HepG2 (cell line): ENCODE results near the gene MAP2K6. TPM values are rescaled to one million over a fixed set of nuclear protein-coding genes. Genes with fewer than 3 reads are reported as not detected.

Source experiments
- CBX5 ChIP-seq: sonication (generic); formaldehyde crosslinking; IDR thresholded peaks from 2 replicates; pipeline ENCODE4 v1.4.0; 2020; ENCODE audit warnings: missing genetic modification reagents, borderline replicate concordance
- FOXP1 ChIP-seq, 2 experiments: fragments of 450-650 bp in 1 of 2; IDR thresholded peaks; 2 replicates each; pipeline ENCODE4 v1.6.1; 2017 to 2018; ENCODE audit warnings: antibody characterized with exemption in 1 of 2
- GZF1 ChIP-seq: sonication (generic); formaldehyde crosslinking; IDR thresholded peaks from 2 replicates; pipeline ENCODE4 v1.5.1; 2020; ENCODE audit warnings: mild to moderate bottlenecking, missing genetic modification reagents
- HDAC1 ChIP-seq: sonication (generic); formaldehyde crosslinking; IDR thresholded peaks from 2 replicates; pipeline ENCODE4 v1.5.1; 2020; ENCODE audit warnings: mild to moderate bottlenecking, missing genetic modification reagents
- MEIS1 ChIP-seq: sonication (generic); formaldehyde crosslinking; IDR thresholded peaks from 2 replicates; pipeline ENCODE4 v1.9.0; 2021; ENCODE audit warnings: mild to moderate bottlenecking, missing genetic modification reagents, moderate library complexity, borderline replicate concordance
- MTF2 ChIP-seq: sonication (generic); formaldehyde crosslinking; IDR thresholded peaks from 2 replicates; pipeline ENCODE4 v1.5.0; 2020; ENCODE audit warnings: missing genetic modification reagents, borderline replicate concordance
- MYC ChIP-seq: sonication (generic); formaldehyde crosslinking; IDR thresholded peaks from 2 replicates; pipeline ENCODE4 v1.9.0; 2021; ENCODE audit warnings: missing genetic modification reagents, borderline replicate concordance
- NR2F6 ChIP-seq, 2 experiments: IDR thresholded peaks; 2 replicates each; pipeline ENCODE4 v1.6.1; 2016; ENCODE audit warnings: antibody characterized with exemption in 1 of 2, mild to moderate bottlenecking in 1 of 2
- RAD21 ChIP-seq: fragments of 450-650 bp; formaldehyde crosslinking; IDR thresholded peaks from 2 replicates; pipeline ENCODE4 v1.5.0; 2020; ENCODE audit warnings: mild to moderate bottlenecking
- RBAK ChIP-seq: sonication (generic); formaldehyde crosslinking; IDR thresholded peaks from 2 replicates; pipeline ENCODE4 v1.5.1; 2020; ENCODE audit warnings: mild to moderate bottlenecking, missing genetic modification reagents
- SIX1 ChIP-seq: sonication (generic); formaldehyde crosslinking; IDR thresholded peaks from 2 replicates; pipeline ENCODE4 v1.4.0; 2020; ENCODE audit warnings: missing genetic modification reagents, borderline replicate concordance
- SMARCC2 ChIP-seq: fragments of 450-650 bp; IDR thresholded peaks from 2 replicates; pipeline ENCODE4 v1.6.1; 2017; ENCODE audit warnings: antibody characterized with exemption, mild to moderate bottlenecking
- TBX2 ChIP-seq: sonication (generic); formaldehyde crosslinking; IDR thresholded peaks from 2 replicates; pipeline ENCODE4 v1.5.0; 2020; ENCODE audit warnings: missing genetic modification reagents, mild to moderate bottlenecking, borderline replicate concordance
- ZNF460 ChIP-seq: sonication (generic); formaldehyde crosslinking; IDR thresholded peaks from 2 replicates; pipeline ENCODE4 v1.5.1; 2020; ENCODE audit warnings: missing genetic modification reagents, mild to moderate bottlenecking, borderline replicate concordance
- ZNF703 ChIP-seq: sonication (generic); formaldehyde crosslinking; IDR thresholded peaks from 2 replicates; pipeline ENCODE4 v1.5.1; 2020; ENCODE audit warnings: missing genetic modification reagents, mild to moderate bottlenecking, moderate library complexity, borderline replicate concordance
- ZNF709 ChIP-seq: sonication (generic); formaldehyde crosslinking; IDR thresholded peaks from 2 replicates; pipeline ENCODE4 v1.5.0; 2020; ENCODE audit warnings: mild to moderate bottlenecking, missing genetic modification reagents
- ZNF772 ChIP-seq: sonication (generic); formaldehyde crosslinking; IDR thresholded peaks from 2 replicates; pipeline ENCODE4 v1.5.0; 2020; ENCODE audit warnings: mild to moderate bottlenecking, missing genetic modification reagents
- polyA plus RNA-seq, 8 experiments: library from polyadenylated mRNA; depleted of rRNA in 3 of 8; stranded (reverse) in 7 of 8; unstranded in 1 of 8; fragments of >200 nt; fragmentation: Illumina TruSeq in 4 of 8; extraction: Trizol in 4 of 8; gene quantifications; 2 replicates each; pipeline versions ENCODE4 v1.2.1 to v1.2.3, GENCODE V29; 2011 to 2016; ENCODE audit warnings: low read depth in 4 of 8, missing spikeins in 1 of 8, mixed read lengths in 1 of 8; ENCODE audit not compliant: insufficient read depth in 1 of 8
- total RNA-seq, 5 experiments: library from RNA; depleted of rRNA; stranded (reverse); fragments of >200 nt; fragmentation: Illumina TruSeq; extraction: Trizol; gene quantifications; 2 replicates each; pipeline ENCODE4 v1.2.3, GENCODE V29; 2016; ENCODE audit warnings: low read depth in 1 of 5
- TF ChIP-seq, protein P1 (sequence below): sonication (generic); formaldehyde crosslinking; IDR thresholded peaks from 2 replicates; pipeline ENCODE4 v1.5.0; 2020; ENCODE audit warnings: mild to moderate bottlenecking, missing genetic modification reagents
- TF ChIP-seq, protein P2 (sequence below): sonication (generic); formaldehyde crosslinking; IDR thresholded peaks from 2 replicates; pipeline ENCODE4 v1.5.1; 2020; ENCODE audit warnings: mild to moderate bottlenecking, moderate library complexity, missing genetic modification reagents
- TF ChIP-seq, protein P3 (sequence below): sonication (generic); formaldehyde crosslinking; IDR thresholded peaks from 2 replicates; pipeline ENCODE4 v1.4.0; 2020; ENCODE audit warnings: missing genetic modification reagents, borderline replicate concordance
- TF ChIP-seq, protein P4 (sequence below): sonication (generic); formaldehyde crosslinking; IDR thresholded peaks from 2 replicates; pipeline ENCODE4 v1.8.0; 2022; ENCODE audit warnings: missing genetic modification reagents, low read depth, mild to moderate bottlenecking, borderline replicate concordance

MAP2K6 gene
- total and polyA plus RNA-seq, 2 of the 13 experiments (the other 11 are each of a cell fraction or from before 2014, with no cell fraction given) = 5.1 to 33.6 TPM

DNA sequence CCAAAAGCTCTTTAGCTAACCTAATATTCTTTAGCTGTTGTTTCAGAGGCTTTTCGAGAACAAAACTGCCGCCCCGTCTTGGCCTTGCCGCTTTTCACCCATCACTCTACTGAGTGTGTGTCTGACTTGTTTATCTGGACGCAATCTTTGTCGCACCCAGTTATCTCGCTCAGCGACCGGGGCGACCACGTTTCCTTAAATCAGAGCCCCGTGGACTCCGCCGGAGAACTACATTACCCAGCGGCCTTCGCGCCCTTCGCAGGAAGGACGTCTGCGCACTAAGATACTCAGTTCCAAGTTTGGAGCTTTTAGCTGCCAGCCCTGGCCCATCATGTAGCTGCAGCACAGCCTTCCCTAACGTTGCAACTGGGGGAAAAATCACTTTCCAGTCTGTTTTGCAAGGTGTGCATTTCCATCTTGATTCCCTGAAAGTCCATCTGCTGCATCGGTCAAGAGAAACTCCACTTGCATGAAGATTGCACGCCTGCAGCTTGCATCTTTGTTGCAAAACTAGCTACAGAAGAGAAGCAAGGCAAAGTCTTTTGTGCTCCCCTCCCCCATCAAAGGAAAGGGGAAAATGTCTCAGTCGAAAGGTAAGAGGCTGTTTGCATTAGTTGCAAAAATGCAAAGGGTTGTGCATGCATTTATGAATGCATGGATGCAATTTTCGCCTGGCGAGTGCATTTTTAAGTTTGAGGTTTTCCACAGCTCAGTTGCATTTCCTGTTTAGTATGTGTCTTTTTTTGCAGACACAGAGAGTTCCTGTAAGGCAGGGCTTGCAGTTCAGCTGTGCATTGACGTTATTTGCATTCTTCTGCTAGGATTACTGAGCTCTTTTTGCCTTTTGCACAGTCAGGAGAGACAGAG, at the start of gene MAP2K6 (continued):
- TF ChIP-seq ZNF772 (CRISPR knock-in tag) (peak; percentile 57; the same call in 1 of the 2 replicates), TBX2 (CRISPR knock-in tag) (peak; percentile 51; the same call in 1 of the 2 replicates), SMARCC2 (no peak), ZNF460 (CRISPR knock-in tag) (no peak), SIX1 (CRISPR knock-in tag) (no peak), RAD21 (CRISPR knock-in tag) (no peak), CBX5 (CRISPR knock-in tag) (no peak), MYC (CRISPR knock-in tag) (peak; percentile 86; the same call in 1 of the 2 replicates), GZF1 (CRISPR knock-in tag) (no peak), HDAC1 (CRISPR knock-in tag) (peak; percentile 81), NR2F6 (IDR thresholded peaks at IDR 0.05) (no peak), NR2F6 (CRISPR knock-in tag; IDR thresholded peaks at IDR 0.05) (no peak), MEIS1 (CRISPR knock-in tag) (peak; percentile 77), MTF2 (no peak), ZNF709 (CRISPR knock-in tag) (no peak), ZNF703 (CRISPR knock-in tag) (no peak), FOXP1 (IDR thresholded peaks at IDR 0.05) (no peak), FOXP1 (CRISPR knock-in tag; IDR thresholded peaks at IDR 0.05) (no peak; the same call in 1 of the 2 replicates), RBAK (CRISPR knock-in tag) (0 out of 2 replicates have a peak, but pooled peaks have one; percentile 48)
- TF ChIP-seq, protein P1, sequence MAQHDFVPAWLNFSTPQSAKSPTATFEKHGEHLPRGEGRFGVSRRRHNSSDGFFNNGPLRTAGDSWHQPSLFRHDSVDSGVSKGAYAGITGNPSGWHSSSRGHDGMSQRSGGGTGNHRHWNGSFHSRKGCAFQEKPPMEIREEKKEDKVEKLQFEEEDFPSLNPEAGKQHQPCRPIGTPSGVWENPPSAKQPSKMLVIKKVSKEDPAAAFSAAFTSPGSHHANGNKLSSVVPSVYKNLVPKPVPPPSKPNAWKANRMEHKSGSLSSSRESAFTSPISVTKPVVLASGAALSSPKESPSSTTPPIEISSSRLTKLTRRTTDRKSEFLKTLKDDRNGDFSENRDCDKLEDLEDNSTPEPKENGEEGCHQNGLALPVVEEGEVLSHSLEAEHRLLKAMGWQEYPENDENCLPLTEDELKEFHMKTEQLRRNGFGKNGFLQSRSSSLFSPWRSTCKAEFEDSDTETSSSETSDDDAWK (CRISPR knock-in tag) = no peak
- TF ChIP-seq, protein P2, sequence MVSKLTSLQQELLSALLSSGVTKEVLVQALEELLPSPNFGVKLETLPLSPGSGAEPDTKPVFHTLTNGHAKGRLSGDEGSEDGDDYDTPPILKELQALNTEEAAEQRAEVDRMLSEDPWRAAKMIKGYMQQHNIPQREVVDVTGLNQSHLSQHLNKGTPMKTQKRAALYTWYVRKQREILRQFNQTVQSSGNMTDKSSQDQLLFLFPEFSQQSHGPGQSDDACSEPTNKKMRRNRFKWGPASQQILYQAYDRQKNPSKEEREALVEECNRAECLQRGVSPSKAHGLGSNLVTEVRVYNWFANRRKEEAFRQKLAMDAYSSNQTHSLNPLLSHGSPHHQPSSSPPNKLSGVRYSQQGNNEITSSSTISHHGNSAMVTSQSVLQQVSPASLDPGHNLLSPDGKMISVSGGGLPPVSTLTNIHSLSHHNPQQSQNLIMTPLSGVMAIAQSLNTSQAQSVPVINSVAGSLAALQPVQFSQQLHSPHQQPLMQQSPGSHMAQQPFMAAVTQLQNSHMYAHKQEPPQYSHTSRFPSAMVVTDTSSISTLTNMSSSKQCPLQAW (CRISPR knock-in tag) = peak; percentile 59; the same call in 1 of the 2 replicates
- TF ChIP-seq, protein P3, sequence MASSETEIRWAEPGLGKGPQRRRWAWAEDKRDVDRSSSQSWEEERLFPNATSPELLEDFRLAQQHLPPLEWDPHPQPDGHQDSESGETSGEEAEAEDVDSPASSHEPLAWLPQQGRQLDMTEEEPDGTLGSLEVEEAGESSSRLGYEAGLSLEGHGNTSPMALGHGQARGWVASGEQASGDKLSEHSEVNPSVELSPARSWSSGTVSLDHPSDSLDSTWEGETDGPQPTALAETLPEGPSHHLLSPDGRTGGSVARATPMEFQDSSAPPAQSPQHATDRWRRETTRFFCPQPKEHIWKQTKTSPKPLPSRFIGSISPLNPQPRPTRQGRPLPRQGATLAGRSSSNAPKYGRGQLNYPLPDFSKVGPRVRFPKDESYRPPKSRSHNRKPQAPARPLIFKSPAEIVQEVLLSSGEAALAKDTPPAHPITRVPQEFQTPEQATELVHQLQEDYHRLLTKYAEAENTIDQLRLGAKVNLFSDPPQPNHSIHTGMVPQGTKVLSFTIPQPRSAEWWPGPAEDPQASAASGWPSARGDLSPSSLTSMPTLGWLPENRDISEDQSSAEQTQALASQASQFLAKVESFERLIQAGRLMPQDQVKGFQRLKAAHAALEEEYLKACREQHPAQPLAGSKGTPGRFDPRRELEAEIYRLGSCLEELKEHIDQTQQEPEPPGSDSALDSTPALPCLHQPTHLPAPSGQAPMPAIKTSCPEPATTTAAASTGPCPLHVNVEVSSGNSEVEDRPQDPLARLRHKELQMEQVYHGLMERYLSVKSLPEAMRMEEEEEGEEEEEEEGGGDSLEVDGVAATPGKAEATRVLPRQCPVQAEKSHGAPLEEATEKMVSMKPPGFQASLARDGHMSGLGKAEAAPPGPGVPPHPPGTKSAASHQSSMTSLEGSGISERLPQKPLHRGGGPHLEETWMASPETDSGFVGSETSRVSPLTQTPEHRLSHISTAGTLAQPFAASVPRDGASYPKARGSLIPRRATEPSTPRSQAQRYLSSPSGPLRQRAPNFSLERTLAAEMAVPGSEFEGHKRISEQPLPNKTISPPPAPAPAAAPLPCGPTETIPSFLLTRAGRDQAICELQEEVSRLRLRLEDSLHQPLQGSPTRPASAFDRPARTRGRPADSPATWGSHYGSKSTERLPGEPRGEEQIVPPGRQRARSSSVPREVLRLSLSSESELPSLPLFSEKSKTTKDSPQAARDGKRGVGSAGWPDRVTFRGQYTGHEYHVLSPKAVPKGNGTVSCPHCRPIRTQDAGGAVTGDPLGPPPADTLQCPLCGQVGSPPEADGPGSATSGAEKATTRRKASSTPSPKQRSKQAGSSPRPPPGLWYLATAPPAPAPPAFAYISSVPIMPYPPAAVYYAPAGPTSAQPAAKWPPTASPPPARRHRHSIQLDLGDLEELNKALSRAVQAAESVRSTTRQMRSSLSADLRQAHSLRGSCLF = no peak
- TF ChIP-seq, protein P4, sequence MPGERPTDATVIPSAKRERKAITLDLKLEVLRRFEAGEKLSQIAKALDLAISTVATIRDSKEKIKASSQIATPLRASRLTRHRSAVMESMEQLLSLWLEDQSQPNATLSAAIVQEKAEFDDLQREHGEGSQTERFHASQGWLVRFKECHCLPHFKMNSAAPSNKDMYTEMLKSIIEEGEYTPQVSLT = no peak
